ENCODE measurements around the gene ZCCHC17. TPM values are rescaled to one million over a fixed set of nuclear protein-coding genes. Genes with fewer than 3 reads are reported as not detected.

The ZCCHC17 gene
- total RNA-seq, 4 donors from 2014 or later, result 20.4 to 23.5 (median 21.7) TPM

GRCh38 chr1:31408788-31409318 is 112.0 kb downstream of the ZCCHC17 start:
- TF ChIP-seq, protein P1, sequence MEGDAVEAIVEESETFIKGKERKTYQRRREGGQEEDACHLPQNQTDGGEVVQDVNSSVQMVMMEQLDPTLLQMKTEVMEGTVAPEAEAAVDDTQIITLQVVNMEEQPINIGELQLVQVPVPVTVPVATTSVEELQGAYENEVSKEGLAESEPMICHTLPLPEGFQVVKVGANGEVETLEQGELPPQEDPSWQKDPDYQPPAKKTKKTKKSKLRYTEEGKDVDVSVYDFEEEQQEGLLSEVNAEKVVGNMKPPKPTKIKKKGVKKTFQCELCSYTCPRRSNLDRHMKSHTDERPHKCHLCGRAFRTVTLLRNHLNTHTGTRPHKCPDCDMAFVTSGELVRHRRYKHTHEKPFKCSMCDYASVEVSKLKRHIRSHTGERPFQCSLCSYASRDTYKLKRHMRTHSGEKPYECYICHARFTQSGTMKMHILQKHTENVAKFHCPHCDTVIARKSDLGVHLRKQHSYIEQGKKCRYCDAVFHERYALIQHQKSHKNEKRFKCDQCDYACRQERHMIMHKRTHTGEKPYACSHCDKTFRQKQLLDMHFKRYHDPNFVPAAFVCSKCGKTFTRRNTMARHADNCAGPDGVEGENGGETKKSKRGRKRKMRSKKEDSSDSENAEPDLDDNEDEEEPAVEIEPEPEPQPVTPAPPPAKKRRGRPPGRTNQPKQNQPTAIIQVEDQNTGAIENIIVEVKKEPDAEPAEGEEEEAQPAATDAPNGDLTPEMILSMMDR (IDR thresholded peaks at IDR 0.05; ENCODE audit: low read depth), result no peak

DNA sequence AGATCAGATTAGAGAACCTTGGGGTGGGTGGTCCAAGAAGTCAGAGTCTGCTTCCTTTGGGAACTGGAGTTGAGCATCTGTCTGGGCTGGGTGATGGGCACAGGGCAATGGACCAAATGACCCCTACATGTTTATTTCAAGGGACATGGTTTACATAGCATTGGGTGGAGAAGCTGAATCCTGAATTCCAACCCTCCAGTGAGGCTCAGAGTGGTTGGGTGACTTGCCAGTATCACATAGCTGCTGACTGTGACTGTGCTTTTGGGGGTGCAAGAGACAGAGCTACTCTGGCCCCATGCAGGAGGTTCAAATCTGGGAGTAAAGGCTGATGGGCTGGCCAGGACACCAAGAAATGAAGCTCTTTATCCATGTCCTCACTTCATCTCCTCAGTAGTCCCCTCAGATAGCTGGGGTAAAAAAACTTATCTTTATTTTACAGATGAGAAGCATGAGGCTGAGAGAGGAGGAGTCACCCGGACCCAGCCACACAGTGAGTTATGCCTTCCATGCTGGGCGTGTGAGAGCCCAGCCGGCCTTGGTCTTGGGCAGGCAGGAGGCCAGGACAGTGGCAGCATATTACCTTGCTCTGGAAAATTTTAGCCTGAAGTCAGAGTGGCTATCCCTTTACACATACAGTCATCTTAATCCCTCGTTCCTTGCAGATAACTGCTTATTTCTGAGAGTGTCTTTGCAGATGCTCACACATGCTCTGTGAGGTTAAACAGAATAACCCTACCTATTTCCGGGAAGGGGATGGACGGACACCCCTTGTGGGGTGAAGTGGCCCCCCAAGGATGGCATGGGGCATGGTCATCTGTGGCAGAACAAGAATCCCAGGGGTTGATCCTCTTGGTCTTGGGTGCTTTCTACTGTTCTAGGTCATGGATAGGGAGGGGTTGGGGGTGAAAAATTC is 113.4 kb downstream of the ZCCHC17 start:
- TF ChIP-seq, protein P1 (IDR thresholded peaks at IDR 0.05; ENCODE audit: low read depth), result no peak

- TF ChIP-seq, protein P1 (IDR thresholded peaks at IDR 0.05; ENCODE audit: low read depth), result no peak
Observed at GRCh38 chr1:31410871-31411270, 114.0 kb downstream of the ZCCHC17 start.

- TF ChIP-seq, protein P1 (IDR thresholded peaks at IDR 0.05; ENCODE audit: low read depth), result no peak
Observed at GRCh38 chr1:31412205-31412604, 115.4 kb downstream of the ZCCHC17 start.

DNA sequence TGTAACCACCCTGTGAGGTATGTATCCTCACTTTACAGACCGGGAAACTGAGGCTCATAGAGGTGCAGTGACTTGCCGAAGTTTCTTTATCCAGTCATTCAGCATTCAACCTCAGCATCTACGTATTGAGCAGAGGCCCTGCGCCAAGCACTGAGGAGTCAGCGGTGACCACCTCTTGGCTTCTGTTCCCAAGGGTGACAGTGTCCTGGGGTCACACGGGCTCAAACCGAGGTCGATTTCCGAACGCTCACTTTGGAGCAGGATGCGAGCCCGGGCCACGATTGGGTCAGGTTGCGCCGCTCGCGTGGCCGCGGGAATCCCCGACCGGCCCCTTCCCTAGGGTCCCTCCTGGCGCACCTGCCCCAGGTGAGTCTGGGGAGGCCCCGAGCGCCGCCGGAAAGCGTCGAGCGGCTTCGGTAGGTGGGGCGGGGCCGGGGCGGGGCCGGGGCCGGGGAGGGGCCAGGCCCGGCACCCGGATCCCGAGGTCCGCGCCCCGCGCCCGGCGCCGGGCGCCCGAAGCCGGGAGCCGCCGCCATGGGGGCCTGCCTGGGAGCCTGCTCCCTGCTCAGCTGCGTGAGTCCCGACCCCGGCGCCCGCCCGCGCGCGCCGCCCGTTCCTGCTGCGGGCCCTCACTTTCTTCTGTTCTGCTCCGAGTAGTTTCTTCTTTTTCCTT is 116.0 kb downstream of the ZCCHC17 start, which contains the start of gene SERINC2:
SERINC2 (plus strand) TSS at position 482 of the 673 bp plus-strand sequence; CDS start at position 535, 53 bp downstream.
- TF ChIP-seq, protein P1 (IDR thresholded peaks at IDR 0.05; ENCODE audit: low read depth), result no peak

DNA sequence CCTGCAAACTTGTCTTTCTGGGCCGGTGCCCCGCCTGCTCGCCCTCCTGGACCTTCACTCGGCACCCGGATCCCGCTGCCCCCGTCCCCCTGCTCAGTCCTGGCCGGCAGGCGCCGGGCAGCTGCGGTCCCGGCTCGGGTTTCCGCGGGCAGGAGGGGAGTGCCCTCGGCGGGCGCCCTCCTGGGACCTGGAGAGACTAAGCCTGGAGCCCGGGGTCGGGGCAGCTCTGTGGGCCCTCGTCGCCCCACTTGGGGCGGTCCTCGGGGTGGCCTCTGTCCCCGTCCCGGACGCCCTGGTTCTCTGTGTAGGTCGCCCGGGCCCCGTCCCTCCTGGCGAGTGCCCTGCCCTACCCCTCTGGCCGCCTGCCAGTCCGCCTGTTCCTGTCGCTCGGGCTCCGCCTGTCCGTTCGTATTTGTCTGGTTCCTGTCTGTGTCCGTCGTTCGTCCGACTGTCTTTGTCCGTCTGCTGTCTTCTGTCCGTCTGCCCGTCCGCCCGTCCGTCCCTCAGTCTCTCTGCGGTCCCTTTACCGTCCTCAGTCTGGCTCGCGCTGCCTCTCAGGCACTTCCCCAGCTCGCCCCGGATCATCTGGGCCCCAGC is 116.7 kb downstream of the ZCCHC17 start:
- TF ChIP-seq, protein P1 (IDR thresholded peaks at IDR 0.05; ENCODE audit: low read depth), result no peak

Other genes with a start within 250 kb of the ZCCHC17 start
- 100 to 1,000 TPM in 1 of 4 donors, 10 to 100 TPM in 3; 75.1 to 104 (median 86.4) TPM for gene PUM1, start 231.3 kb upstream of the ZCCHC17 start, total RNA-seq
- not detected for gene NKAIN1, start 57.1 kb upstream of the ZCCHC17 start, total RNA-seq
- gene SNRNP40, start 244 bp upstream of the ZCCHC17 start, total RNA-seq, result 10 to 100 TPM; 31.9 to 41.9 (median 33.9) TPM
- 10 to 100 TPM in 3 of 4 donors, not detected in 1; 17.8 to 43.2 (median 18.8) TPM for gene FABP3, start 76.0 kb downstream of the ZCCHC17 start, total RNA-seq
- gene SERINC2, start 116.2 kb downstream of the ZCCHC17 start, total RNA-seq, result 10 to 100 TPM in 1 of 4 donors, 1 to 10 TPM in 3; 1.6 to 11.0 (median 7.2) TPM